ENCODE data around the gene RFX8.

RFX8 gene

DNA sequence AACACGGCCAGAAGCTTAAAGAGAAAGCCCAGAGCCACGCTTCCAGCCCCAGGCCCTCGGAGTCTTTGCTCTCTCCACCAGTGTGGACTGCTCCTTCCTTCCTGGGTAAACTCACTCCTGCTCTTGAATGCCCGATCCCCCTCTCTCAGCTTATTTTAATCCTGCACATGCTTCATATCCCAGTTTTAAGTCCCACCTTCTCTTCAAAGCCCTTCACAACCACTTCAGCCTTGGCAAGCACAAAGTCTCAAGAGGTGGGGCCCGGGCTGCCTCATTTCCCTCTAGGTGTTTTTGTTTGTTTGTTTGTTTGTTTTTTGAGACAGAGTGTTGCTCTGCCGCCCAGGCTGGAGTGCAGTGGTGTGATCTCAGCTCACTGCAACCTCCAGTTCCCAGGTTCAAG lies 66.0 kb downstream of the RFX8 start:
- no peak for DNase-seq

DNA sequence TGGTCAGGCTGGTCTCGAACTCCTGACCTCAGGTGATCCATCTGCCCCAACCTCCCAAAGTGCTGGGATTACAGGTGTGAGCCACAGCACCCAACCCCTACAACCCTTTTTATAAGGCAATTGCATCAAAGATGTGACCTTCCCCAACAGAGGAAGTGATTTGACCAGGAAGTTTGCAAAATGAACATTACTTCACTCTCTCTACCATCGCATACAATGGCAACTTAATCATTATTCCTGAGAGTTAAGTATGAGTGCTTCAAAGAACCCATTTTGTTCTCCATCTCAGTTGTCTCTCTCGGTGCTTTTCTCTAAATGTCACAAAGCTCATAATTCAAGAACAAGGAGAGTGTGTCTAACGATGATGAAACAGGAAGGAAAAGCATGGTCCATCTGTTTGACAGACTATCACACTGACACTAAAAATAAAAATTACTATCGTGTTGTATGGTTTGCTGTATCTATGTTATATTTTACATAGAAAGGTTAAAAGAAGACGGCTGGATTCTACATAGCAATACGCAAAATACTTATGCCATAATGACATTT lies 69.5 kb downstream of the RFX8 start:
- DNase-seq = no peak

DNA sequence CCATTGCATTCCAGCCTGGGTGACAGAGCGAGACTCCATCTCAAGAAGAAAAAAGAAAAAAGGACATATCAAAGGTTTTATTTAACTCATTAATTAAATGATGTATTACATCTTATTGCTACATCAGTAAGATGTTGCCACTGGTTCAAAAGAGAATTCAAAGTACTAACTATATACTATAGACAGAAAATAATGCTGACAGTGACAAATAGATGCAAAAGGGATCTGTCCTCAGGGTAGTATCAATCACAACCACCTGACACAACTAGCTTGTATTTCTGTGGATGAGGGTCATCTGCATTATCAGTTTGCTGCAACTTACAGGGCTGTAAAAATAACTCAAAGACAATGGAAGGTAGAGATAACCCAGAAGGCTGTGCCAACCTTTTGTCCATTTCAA lies 71.2 kb downstream of the RFX8 start:
- DNase-seq = no peak

DNA sequence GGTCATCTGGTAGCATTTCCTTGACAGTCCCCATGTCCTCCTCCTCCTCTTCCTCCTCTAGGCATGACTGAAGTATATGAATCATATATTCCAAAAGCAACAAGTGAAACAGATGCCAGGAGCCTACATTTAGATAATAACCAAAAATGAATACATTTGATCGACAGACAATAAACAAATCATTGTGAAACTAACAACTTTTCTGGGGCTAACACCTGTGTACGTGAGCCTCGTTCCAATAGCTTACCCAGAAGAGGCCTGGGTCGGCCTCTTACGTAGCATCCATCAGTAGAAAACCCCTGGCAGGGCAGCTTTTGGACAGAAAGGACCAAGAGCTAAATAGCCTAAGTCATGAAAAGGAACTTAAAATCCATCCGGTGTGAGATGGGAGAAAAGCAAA lies 72.3 kb downstream of the RFX8 start:
- no peak for DNase-seq

DNA sequence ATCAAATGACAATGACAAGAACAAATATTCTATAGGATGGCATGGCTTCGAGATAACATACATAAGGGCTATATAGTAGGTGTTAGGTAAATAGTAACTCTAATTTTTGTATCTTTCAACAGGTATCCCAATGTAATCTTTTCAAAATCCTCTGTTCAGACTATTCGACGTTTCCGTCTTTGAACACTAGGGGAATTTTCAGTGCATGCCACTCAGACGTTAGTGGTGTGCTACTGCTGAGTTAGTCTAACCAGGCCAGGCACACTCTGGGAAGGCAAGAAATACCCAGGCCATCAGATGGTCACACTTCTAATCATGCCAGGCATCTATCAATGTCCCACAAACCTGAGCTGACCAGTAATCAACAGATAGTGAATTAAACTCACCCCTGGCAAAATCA lies 73.0 kb downstream of the RFX8 start:
- DNase-seq = no peak

DNA sequence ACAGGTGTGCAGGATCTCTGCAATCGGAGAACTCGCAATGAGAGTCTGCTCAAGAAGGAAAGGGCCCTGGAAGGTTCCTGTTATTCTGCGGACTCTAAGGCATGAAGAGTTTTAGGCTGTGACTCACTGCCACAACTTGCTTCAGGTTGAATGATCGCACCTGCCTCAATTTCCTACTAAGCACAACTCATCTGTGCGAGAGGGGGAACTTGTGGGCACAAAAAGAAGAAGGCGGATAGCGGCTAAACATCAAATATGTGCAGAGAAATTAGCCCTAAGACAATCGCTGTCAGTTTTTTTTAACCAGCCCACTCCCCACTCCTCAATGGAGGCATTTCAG lies 73.6 kb downstream of the RFX8 start:
- DNase-seq = no peak

DNA sequence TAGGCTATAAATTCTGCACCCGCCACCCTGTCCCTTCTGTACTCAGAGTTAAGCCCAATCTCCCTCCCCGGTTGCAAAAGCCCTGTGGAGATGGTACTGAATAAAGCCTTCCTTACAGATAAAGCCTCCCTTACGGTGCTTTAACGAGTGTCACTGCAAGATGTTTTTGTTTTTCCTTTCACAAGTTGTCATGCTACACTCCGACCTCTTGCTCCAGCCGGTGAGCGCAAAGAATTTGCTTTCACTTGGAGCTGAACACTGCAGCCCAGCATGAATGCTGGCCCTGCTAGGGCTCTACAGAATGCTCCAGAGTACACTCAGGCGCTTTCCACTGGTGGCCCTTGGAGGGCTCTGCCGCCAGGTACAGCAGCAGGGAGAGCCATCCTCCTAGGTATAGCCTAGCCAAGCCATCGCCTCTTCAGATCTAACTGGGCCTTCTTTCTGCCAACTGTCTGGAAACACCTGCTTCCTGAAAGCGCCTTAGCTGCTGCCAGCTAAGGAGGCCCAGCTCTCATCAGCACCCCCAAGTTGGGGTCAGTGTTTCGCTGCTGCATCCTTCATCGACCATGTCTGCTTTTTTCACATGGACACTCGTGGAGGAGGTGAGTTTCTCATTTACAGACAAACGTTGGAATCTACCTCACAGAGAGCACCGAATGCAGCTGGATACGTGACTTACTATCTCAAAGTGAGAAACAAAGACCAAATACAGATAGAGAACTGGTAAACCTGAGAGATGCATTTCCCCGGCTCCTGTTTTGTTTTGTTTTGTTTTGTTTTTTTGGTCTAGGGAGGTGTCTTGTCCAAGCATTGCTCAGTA lies 74.2 kb downstream of the RFX8 start:
- no peak for DNase-seq

DNA sequence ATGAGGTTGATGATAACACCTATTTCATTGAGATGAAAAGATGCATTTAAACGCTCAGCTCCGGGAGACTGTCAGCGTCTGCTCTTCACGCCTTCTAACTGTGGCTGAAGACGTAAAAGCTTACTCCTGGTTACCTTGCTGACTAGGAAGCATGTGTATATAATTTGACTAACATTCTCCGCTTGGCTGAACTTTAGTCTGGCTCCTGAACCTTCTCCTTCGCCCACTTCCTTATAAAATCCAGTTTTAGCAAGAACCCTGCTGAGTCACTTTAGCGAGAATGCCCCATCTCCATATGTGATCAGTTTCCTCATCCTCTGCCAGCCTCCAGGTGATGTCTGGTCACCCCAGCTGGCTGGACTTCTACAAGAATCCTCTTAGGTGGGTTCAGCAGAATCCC lies 74.9 kb downstream of the RFX8 start:
- no peak for DNase-seq

DNA sequence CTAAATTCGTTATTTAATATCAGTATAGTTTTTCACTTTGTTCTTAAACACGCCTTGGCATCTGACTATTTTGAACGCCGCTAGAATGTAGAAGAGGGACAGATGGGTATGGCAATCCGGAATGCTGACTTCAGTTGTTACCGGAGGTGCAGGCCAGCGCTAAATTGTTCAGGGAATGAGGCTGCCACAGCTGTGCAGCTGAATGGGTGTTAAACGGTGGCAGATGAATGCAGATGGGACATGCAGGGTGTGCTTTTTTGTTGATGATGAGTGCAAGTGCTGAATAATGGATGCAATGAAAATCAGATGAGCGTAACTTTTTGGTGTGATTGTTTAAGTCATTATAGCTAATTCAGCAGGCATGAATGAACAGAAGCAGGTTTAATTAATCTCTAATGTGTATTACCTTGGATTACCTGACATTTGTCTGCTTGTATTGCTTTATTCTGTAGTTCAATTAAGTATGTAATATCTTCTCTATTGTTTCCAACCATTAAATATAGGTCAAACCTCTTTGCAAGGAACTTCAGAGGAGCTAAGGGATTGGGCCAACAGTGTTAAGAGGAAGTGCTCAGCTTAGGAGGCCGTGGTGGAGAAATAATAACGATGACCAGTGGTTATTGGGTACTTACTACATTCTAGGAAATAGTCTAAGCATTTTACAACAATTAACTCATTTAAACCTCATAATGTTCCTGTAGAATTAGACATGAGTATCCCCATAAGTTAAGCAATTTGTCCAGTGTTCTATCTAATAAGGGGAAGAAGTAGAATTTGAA lies 75.7 kb downstream of the RFX8 start:
- no peak for DNase-seq

DNA sequence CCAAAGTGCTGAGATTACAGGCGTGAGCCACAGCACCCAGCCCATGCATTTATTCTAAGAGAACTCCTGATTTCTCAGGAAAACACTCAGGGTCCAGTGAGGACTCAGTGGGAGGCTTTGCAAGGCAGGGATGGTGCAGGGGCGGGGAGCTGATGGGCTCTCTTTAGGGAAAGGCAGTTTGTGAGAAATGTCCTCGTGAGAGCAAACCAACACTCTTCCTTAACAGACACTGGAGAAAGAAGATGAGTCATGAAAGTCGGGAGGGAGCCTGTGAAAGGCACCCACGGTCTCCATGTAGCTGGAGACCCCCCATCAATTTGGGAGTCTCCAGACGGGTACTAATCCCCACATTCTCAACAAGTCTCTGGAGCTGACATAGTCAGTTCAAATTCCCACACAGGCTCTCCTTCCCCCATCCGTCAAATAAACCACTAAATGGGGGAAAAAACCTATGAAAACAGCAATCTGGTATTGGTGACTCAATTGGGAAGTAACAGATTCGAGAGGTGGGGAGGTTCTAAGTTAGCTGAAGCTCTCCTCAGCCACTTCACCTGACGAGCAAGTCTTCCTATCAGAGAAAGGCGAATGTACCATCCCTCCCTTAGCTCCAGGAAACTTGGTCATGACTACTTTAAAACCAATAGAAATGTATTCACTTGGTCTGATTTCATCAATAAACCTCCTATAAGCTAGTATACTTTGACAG lies 76.6 kb downstream of the RFX8 start:
- DNase-seq = no peak

DNA sequence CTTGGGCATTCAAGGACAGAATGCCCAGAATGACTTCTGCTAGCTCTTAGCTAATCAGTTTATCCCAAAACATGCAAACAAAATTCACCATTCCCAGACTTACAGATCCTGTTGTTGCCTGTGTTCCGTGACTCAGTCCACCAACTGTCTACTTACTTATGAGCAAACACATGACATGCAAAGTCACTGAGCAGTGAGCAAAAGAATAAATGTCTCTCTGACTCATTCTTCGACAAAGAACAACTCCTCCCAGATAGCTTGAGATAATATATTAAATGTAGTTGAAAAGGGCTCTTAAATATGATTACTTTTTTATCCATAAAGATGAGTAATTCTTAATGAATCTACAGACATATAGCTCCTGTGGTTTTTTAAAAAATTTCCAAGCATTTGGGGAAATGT lies 78.6 kb downstream of the RFX8 start:
- no peak for DNase-seq

DNA sequence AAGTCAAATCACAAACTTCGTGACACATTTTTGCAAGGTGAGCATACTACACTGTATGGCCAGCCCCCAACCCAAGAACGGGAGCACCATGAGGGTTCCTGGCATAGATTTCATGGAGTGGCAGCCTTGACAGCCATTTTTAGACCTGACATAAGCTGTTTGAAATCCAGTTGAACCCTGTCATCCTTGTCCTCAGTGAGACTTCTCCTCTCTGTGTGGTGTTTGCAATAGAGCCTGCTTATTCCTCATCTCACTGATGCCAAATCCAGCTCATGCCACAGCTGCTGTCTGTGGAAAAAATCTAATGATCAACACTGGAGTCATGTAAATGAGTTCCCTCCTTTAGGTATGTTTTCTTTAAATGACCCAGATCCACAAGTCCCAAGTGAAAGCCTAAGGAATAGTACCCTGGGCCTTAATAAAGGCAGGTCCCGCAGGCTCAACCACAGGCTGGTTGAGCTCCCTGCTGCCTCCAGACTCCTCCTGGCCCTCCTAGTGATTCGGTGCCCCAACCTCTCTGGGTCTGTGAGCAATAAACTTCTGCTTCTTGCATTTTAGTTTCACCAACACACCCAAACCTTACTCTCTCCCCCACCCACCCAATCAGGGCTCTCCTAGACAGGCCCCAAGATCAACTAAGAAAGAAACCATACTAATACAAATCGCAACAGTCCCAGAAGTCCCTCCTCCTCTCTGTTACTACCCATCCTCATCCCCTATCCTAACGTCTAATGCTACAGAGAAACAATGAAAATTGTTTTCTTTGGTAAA lies 79.2 kb downstream of the RFX8 start:
- DNase-seq = no peak

DNA sequence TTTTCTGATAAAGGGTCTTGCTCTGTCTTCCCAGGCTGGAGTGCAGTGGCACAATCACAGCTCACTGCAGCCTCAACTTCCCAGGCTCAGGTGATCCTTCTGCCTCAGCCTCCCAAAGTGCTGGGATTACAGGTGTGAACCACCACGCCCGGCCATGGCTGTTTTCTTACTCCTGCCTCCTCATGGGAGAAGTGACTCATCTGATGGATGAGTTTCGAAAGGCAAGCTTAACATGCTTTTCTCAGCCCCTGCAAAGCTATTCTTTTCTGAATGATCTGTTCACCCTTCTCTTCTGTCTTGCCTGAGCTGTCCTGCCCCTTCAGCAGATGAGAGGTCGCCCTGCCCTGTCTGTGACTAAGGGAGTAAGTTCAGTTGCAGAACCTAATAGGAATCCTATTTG lies 86.7 kb downstream of the RFX8 start:
- DNase-seq = no peak

DNA sequence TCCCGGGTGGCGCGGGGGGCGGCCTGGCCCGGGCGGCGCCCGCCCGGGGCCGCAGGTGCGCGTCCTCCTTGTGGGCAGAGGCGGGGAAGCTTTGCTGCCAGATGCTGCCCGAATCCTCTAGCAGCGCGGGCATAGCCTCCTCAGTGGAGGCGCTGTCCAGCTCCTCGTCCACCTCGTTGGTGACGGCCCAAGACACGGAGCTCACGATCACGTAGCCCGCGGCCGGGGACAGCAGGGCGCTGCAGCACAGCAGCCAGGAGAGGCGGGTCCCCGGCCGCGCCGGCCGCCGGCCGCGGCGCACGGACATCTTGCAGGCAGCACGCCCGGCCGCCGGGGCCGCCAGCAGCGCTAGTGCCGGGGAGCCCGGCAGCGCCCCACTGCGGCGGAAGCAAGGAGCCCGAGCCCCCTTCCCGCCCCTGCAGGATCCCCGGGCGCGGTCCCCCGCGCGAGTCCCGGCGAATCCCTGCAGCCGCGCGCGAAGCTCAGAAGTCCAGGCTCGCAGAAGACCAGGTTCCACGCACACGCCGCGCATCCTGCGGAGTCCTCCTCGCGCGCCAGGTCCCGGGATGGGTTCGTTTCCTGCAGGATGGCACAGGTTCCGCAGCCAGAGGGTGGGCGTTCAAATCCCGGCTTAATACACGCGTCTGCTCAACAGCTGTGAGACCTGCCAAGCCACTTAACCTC lies 87.6 kb downstream of the RFX8 start, which contains the start of gene CREG2:
CREG2 (minus strand) TSS at position 353 of the 684 bp plus-strand sequence; CDS start at position 307, 46 bp downstream.
- peak; percentile 73 for DNase-seq

DNA sequence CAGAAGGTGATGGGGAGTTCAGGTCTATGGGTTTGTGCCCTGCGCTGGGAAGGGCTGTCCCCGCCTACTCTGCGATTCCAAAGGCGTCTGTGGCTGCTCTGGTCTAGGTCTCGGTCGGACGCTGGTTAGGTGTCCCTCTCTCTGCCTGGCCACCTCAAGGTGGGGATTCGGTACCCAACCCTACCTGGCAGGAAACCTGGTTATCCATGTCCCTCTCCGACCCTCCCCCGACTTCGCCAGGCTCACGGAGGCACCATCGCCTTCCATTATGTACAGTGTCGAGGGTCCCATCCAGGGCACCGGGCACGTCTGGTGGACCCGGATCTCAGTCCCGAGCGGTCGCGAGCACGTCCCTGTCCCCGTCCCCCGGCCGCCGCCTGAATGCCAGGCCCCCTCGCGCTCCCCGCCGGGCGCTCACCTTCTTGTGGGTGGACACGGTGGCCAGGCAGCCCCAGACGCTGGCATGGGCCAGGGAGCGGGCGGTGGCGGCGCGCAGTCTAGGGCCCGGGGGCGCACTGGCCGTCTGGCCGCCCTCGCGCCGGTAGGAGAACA lies 88.2 kb downstream of the RFX8 start:
- DNase-seq = peak; percentile 14

DNA sequence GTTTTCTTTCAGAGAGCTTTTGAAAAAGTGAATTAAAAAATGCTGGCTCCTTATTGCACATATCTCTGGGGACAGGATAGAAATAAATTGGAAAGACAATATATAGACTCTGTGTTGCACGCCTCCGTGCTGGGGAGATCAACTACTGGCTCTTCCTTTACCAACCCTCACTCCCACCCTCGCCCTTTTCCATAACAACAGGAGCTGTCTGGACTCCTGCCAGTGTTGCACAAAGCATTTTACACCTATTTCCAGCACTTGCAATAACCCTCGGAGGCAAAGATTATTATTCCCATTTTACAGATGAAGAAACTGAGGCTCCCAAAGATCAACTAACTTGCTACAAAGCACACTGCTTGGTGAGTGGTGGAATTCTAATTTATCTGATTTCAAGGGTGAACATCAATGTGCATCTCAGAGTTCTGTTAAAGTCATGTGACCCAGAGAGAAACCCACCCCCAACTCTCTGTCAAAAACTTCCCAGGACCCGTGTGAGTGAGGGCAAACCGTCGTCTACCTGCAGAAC lies 91.8 kb downstream of the RFX8 start:
- DNase-seq = no peak

DNA sequence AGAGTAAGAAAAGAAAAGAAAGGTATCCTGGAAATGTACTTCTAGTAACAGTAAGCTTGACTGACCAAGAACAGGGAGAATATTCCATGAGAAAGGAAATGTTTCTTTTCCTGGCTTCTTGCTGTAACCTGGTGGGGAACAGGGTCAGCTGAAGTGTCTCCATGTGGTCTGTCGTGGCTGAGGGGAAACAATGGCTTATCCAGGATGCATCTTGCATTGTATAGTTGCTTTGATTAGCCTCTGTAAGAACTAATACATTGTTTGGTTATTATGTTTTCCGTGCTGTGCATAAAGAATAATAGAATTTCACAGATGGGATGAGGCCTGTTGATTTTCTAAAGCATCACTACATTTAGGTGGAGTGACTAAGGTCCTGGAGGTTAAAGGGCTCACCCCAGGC lies 92.5 kb downstream of the RFX8 start:
- DNase-seq = no peak

DNA sequence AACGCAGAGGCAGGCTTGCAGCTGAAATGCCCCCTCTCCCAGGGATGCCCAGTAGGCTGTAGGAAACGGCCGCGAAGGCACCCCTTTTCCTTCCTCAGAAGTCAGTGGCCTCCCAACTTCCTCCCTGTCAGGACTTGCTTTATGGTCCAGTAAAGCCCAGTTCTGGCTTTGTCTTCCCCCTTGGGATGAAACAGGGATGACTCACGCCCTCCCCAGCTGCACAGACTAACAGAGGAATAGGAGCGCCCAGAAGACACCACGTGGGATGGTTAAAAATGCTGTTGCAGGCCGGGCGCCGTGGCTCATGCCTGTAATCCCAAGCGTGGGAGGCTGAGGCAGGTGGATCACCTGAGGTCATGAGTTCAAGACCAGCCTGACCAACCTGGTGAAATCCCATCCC lies 94.5 kb downstream of the RFX8 start:
- no peak for DNase-seq

DNA sequence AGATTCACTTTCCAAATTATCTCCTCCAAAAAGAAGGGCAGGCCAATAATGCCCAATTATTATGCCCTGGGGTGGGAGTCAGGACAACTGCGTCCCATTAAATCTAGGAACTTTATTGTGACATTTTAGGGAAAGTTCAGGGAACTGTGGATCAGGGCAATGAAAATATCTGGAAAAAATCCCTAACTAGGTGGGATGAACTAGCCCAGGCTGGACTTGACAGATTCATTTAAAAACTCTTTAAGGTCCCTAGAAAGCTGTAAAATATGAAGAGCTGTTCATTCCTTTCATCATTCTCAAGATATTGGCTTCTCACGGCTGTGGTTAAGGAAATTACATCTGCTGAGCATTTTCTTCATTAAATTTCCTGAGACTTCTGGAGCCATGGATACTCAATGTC lies 95.8 kb downstream of the RFX8 start:
- no peak for DNase-seq

DNA sequence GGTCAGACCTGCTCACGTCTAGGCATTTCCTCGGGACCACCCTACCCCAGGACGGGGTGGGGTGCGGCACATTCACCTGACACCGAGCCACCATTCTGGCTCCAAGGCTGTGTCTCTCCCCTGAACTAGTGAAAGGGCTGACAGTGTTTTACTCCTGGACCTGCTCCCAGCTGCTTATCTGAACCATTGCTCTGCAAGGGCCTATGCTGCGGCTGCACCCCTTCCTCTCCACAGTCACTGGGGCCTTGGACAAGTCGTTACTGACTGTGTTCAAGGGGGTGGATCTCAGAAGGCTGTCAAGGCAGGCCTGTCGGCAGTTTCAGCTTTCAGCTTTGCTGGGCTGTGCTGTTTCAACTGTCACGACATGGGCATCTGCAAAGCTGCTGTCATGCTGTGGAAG lies 99.3 kb downstream of the RFX8 start:
- no peak for DNase-seq

DNA sequence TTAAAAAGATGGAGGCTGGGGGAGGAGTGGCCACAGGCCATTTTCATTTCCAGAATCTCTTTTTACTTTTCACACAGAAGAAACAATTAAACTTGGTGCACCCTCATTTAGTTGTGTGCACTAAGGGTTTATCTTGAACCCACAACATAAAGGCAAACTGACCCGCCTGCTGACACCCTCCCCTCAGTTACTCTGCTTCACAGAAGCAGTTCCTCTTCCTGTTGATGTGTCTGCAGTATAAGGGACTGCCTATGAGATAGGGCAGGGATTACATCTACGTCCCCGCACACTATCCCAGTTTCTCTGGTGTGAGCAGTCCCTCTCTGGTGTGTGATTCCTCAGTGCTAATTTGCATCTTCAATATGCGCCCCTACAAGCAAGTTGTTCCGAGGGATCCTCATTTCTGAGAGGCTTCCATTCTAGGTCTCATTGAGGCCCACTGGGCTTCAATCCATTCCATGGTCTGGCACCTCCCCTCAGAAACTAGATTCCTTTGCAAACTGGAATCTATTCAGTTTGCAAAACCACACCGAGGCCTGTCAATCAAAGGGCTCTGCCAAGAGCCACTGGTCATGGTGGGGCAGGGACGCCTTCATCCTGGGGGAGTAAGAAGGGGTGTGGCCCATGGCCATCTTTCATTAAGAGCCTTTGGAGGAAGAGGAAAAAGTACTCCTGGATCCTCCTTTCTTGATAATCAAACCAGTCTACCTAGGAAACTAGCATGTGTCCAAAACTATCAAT lies 99.9 kb downstream of the RFX8 start:
- no peak for DNase-seq

Measured in stimulated activated CD4-positive, alpha-beta T cell treated with anti-CD3 and anti-CD28 coated beads, Interleukin-15, amount 100 ng/mL, for 24 hours (primary cell).